NCI-H446 treated with DMSO at 0.1 percent for 48 hours (cell line): ENCODE results near the gene SMG6.

Experiments
- DNase-seq: peaks from one replicate; lab custom pipeline; 2025; lab: John Stamatoyannopoulos, UW

SMG6 gene

DNA sequence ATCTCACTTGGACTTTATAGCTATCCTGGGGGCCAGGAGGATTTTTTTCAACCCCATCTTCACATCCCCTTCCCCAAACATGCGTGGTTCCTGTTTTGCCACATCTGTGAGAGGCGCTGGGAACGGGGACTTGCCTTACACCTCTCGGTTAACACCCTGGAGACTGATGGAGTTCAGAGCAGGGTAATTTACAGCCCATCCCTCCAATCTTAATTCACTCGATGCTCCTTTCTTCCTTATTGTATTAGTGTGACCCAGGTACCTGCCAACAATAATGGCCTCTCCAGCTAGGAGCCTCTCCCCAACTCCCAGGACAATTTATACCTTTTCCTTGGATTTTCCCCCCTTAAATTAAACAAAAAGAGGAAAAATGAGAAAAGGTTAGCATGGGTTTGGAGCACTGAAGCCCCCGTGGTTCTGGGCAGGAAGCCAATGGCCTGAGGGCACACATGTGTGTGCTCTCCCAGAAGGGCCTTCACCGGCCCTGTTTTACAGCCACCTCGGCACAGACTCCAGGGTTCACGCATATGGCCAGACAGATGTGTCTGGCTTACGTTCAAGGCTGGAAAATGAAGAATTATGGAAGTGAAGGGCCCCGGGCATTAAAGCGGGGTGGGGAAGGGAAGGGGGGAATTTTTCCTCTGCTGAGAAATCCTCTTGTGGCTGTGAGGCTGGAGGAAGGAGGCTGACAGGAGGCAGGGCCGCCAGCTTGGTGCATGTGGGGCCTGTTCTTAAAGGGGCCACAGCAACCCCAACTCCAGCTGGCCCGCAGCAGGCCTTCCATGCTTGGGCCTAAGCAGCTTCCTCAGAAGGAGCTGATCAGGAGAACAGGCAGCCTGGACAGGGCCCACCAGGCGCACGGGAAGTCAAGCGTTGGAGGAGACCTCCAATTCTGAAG, 227.2 kb downstream of the SMG6 start:
- no peak for DNase-seq

DNA sequence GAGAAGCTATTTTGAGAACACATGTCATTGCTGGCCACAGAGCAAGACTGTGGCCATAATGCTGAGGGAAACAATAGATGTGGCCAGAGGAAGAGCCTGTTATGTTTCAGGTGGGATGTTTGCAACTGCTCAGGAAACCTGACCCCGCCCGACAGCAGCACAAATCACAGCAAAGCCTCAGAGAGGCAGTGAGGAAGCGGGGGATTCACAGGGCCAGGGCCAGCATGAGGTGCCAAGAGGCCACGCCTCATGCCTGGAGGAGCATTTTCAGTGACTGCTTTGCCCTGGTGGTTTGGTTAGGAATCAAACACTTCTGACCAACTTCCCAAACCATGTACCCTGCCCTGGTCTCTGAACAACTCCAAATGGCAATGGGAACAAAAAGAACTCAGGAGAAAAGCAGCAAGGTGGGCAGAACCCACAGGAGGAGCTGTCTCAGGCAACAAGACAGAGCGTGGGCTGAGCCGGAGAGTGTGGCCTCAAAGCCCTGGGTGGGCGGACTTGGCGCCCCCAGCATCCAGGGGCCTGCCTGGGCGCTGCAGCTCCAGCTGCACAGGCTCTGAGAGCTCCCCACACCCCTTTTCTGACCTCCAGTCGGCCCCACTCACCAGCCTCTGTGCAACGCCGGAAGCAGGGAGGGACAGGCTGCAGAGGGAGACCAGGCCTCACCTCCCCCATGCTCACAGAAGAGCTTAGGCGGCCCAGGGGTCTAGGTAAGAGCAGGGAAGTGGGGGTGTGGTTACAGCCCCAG, 228.1 kb downstream of the SMG6 start:
- DNase-seq = no peak

DNA sequence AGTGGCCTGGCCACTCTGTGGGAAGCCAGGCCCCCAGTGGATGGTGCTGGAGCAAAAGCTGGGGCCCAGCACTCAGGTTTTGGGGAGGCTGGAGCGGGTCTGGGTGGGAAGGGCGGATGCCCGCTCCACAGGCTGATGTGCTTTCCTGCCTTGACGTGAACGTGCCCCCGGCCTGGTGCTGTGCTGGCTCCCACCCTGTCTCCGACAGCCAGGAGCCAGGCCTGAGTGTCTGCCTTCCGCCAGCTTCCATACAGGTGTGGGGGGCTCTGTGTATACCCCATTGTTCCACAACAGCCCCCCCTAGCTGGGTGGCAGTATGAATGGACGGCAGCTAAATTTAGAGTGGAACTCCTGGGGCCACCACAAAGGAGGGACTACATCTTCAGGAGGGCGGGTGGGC, 228.7 kb downstream of the SMG6 start:
- DNase-seq = no peak

DNA sequence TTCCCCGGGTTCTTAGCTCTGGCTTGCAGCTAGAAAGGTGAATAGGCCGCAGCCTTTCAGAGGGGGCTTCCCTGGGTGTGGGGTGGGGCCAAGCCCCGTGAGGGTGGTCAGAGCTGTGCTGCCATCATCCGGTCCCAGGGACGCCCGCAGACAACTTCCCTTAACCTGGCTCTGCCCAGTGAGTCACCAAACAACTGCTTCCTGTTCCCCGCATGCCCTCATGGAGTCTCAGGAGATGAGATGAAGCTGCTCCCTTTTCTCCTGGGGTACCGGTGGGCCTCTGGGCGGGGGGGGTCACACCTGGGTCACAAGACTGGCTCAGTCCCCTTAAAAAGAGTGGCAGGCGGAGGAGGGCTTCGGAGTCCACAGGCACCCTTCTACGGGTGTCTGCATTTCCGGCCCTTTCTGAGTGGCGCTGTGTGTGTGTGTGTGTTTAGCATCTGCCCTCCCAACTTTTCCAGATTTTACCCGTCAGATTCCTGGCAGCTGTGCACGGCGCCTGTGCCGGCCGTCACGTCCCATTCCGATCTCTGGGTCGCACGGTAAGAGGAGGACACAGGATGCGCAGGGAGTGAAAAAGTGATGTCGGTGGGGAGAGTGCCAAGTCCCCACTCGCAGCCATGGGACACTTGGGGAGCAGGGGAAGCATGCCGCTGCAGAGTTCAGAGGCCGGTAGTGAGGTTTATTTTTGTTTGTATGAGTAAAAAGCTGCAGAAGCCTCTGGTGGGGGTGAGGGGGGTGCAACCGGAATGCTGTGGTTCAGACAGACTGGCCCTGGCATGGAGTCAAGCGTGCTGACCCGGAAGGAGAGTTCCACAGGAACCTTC, 231.9 kb downstream of the SMG6 start:
- no peak for DNase-seq

DNA sequence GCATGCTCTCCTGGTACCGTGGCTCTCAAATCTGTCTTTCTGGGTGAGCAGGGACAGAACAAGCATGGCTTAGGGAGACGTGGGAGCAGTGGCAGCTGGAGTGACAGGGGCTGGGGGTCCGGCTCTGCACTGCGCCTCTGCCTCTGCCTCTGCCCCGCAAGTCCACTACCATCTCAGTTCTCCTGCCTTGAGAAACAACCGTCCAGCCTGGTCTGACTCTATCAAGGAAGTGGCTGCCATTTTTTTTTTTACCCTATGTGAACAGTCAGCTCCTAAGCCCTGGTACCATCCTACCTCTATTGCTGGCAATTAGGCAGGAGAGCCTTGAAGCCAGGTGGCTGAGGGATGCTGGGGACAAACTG, 232.6 kb downstream of the SMG6 start:
- no peak for DNase-seq

DNA sequence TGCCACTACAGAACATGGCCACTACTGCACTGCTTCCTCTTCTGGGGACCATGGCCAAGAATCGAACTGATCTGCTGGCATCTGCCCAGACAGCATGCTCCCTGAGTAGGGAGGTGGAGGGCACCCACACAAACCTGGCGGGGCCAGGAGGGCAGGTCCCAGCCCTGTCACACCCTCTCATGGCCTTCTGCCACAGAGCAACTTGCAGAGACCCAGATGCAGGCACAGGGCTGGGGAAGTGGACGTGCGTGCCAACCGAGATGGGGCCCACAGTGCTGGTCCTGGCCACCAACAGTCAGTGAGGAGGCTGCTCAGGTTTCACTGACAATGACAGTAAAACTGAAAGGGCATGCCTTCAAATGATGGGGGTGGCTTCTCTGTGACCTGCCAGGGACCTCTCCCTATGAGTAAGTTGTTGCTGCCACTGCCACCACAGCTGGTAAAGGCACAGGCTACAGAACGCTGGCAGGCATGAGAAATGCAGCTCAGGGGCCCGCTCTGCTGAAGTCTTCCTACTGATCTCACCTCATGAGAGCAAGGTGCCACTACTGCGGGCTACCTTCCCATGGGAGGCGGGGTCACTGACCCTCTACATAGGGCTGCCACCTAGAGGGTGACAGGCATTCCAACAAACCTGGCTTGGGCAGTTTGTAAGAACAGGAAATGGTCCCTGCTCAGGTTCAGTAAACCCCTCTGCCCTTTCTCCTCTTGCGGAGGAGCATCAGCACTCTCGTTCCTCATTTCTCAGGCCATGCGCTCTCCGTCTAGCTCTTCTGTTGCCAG, 233.2 kb downstream of the SMG6 start:
- DNase-seq = no peak

DNA sequence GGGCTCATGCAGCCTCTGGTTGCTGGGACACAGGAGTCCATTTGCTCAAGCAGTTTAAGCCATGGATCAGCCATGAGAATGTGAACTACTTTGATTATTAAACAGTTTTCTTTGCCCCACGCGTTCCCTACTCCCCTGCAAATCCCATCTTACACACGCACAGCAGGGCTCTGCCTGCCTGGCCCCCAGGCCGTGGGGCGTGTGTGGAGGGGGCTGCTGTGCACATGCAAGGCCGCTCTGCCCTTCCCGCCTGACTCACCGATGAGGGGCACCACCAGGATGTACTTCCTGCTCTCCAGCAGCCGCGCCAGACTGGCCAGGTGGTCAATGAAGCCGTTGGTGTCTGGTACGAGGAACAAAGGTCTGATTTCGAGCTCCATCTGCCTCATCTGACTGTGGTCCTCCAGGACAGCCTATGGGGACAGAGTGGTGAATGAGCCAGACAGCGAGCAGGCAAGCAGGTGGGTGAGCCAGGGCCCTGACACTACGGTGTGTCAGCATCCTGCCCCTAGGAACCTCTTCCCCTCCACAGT, 235.0 kb downstream of the SMG6 start:
- DNase-seq = no peak

DNA sequence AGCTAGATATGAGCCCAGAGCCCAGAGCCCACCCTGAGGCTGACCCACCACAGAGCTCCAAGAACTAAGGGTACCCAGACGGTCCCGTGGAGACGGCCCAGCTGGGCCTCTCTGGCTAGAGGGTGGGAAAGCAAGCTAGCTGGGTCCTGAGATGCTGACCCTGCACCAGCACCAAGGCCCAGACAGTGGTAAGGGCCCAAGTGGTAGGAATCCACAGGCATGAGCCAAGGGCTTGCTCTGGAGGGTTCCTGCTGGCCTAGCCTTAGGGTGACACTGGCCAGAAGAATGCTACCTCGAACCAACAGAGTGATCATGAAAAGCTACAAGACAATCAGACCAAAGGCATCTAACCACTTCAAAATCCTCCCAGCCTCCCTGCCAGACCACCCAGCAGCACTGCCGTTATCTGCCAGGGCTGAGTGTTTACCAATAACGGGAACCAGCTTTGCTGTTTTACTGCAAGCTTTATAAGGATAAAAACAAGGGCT, 235.5 kb downstream of the SMG6 start:
- no peak for DNase-seq

DNA sequence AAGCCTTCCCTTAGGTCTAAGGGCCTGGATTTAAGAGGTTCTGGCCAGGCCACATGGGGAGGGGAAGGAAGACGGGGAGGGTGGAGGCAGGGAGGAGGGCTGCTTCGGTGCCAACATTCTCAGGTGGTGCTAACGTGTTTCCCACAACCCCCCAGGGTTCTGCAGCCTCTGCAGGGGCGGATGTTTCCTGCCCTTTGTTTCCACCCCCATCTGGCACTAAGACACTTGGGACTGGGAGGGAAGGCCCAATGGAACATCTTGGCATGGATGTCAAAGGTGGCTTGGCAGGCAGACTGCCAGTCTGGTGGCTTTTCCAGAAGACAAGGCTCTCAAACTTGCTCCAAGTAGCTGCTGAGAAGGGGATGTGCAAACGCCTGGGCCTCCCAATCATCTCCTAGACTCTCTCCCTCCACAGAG, 236.0 kb downstream of the SMG6 start:
- no peak for DNase-seq

DNA sequence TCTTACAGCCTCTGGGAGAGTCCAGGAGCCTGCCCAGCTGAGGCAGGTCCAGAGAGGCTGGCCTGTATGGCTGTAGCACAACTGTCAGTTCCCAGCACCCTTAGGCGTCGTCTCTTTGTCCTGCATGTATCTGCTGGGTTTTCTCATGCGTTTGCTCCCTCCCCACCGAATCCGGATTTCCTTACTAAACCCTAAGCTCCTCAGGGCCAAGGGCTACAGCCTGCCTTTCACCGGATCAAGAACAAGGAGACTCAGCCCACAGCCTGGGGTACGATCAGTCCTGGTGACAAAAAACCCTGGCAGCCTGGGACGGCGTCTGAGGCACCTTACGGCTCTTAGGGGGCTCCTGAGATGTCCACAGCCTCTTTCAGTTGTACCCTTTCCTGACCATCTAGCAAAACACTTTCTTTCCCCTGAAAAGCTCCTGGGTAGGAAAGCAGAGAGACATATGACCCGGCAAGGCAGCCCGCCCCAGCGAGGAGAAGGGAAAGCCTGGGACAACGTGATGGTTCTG, 236.5 kb downstream of the SMG6 start:
- DNase-seq = no peak

DNA sequence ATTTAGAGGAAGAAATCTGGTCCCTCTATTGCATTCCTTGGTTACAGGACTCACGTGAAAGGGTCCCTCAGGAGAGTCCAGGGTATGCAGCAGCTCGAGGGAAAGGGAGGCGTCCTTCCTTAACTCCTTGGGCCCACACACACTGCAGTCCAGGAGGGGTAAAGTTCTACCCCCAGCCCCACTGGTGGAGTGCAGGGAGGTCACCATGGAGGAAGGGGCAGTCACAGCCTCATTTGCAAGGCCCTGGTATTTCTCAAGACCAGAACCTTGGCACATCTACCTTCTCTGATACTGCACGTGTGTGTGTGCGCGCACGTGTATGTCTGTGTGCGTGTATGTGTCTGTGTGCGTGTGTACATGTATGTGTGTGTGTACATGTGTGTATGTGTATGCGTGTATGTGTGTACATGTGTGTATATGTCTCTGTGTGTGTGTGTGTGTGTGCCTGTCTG, 237.6 kb downstream of the SMG6 start:
- no peak for DNase-seq

DNA sequence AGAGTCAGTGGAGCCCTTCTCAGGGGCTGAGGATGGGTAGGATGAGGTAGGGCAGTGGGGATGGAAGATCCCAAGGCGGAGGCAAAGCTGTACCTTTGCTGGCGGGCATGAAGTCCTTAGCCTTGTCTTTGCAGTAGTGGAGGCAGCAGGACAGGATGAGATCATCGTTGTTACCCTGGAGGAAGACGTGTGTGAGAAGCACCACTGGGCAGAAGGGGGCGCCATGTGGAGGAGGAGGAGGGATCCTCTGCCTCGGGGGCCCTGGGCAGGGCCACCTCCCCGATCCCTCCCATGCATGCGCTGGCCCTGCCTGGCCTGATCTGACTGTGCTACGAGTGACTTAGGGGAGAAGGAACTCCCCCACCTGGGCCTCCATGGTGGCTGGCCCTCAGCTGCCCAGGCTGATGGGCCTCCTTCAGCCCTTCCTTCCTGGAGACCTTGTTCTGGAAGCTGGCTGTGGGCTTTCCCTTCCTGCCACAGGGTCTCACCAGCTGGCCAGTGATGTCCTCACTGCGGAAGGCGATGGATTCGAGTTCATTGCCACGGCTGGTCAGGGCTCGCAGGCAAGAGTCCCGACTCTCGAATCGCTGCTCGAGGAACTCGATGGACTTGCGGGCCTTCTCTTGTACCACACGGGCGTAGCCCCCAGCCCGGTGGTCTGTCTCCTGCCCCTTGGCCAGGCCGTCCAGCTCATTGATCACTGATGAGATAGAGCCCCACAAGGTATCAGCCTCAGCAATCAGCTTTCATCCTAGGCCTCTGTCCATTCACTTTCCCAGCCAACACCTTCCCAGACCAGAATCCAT, 238.4 kb downstream of the SMG6 start:
- DNase-seq = no peak

DNA sequence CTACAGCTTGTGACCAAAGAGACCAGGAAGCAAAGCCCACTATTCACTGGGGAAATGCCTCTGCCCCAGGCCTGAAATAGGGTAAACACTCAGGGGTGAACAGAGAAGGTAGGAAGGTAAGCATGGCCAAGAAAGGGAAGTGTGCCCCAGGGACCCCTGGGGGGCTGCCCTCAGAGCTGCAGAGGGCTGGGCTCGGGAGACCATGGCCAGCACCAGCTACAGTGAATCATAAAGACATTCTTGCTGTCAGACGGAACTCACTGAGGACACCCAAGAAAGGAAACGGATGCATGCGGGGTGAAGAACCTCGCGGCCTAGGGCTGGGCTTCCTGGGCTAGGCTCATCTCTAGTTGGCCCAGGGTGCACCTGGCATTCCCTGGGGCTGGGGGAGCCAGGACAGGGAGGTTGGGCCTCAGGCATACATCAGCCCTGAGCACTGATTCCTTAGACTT, 239.0 kb downstream of the SMG6 start:
- no peak for DNase-seq

DNA sequence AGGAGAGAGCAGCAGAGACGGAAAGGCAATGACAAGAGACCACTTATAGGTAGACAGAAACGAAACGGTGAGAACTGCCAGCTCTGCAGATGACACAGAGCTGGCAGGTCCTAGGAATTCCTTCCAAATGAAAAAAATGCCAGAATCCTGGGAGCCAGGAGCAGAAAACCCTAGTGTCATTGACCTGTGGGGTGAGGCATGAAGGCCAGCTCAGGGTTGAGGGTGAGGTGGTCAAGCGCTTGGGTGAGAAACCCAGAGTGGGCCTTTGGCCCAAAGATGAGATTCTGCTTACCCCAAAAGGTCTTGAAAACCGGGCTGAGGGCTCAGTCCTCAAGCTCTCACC, 239.5 kb downstream of the SMG6 start:
- no peak for DNase-seq

DNA sequence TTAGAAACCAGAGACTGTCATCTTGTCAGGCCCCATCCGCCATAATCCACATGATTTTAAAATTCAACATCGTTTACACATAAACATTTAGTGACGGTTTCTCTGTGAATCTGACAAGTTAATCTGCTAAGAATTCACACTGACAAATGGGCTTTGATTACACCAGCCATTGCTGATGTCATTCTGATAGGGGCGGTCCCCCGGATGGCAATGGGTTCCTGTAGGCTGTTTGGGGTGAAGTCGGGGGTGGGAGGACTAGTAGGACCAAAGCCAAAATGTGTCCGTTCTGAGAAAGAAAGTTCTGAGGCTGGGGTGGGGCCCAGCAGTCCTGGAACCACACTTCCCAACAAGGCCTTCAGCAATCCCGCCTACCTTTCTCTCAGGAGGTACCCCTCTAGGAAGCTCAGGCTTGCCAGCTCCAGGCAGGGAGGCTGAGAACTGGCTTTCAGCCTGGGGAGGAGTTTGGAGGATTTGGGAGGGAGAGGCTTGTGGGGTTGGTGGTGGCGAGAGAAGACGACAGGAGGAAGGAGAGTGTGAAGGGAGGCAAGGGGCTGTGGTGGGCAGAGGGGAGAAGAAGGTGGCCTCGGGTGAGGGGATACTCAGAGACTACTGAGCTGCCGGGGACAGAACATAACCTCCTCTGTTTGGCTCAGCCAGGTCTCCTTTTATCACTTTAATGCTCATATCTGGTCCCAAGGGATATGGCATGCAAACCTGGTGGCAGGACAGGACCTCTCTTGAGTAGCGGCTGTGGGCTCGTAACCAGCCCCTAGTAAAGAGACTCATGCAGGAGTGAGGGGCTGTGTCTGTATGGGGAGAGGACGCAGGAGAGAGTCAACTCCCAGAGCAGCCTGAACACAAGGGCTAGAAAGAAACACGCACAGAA, 240.1 kb downstream of the SMG6 start:
- DNase-seq = no peak

DNA sequence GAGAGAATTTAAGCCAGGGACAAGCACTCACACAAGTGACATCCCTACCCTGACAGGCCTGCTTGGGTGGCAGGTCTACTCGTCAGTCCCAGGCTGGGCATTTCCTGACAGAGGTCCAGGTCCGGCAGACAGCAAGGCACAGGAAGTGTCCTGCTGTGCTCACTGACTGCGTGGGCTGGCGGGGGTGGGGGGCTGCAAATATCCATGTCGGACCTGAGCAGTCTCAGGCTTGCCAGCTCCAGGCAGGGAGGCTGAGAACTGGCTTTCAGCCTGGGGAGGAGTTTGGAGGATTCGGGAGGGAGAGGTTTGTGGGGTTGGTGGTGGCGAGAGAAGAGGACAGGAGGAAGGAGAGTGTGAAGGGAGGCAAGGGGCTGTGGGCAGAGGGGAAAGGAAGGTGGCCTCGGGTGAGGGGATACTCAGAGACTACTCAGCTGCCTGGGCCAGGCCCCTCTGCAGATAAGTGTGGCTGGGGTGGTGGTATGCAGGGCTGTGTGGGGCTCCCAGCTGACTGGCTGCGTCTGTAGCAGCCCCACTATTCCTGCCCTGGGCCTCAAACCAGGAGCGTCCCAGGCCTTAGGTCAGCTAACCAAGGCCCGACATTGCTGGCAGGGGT, 240.9 kb downstream of the SMG6 start:
- no peak for DNase-seq

DNA sequence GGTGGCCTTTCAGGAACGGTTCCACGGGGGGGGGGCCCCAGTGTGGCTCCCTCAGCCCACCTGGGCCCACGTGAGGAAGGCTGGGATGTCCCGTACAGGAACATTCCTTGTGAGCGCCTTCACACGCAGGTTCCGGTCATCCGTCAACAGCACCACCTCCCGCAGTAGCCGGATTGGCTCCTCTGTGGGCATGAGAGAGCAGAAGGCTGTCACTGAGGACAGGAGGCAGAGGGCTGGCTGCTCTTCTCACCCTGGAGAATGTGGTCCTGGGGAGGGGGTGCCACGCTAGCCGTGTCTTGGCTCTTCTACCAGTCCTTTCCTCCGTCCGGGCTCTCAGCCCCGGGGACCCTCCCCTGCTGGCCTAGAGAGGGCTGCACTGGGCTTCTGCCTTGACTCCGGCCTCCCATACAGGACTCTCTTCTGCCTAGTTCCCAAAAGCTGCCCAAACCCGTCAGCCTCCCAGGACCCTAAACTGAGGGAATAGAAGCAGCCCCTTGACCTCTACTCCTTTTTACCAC, 242.1 kb downstream of the SMG6 start:
- DNase-seq = no peak

DNA sequence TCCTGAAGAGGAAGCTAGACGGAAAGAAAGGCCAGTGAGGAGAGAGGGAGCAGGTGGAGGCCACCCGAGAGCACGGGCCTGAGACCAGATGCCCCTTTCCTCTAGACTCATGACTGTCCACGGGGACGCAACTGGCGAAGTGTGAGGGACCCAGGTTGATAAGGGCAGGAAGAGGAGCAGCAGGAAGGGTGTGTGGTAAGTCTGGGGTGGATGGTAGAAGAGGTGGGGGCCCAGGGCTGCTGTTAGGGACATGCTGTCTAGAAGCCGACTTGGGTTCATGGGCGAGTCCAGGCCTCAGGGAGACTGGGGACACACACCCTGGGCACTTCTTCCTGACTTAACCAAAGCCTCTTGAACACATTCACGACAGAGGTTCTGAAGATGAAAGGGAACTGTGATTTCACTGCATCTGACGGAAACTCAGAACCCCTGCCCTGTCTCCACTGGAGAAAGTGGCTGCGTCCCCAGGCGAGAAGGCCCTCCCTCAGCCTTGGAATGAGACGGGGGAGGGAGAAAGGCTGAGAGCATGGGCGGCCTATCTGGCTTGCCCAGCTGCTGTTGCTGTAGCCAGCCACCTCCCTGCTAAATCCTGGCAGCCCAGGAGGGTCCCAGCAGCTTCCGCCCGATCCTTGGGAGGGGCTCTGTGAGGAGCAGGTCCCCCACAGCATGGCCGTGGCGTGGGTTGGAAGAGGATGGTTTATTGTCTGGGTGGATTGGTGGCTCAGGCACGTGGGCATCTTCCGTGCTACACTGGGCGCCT, 242.7 kb downstream of the SMG6 start:
- no peak for DNase-seq
